Skin of body (tissue), 2 donors: ENCODE measurements around the gene GPR17. TPM values are rescaled to one million over a fixed set of nuclear protein-coding genes. Genes with fewer than 3 reads are reported as not detected.

Source experiments
- DNase-seq: peaks from one replicate; lab custom pipeline; 2025; lab: John Stamatoyannopoulos, UW
- total RNA-seq: library from RNA; depleted of rRNA; stranded (reverse); fragments of >200 nt; gene quantifications from one replicate; pipeline ENCODE4 v1.2.3, GENCODE V29; 2014

GPR17 gene
- total RNA-seq, 1 donor from 2014 or later = 0.79 TPM

DNA sequence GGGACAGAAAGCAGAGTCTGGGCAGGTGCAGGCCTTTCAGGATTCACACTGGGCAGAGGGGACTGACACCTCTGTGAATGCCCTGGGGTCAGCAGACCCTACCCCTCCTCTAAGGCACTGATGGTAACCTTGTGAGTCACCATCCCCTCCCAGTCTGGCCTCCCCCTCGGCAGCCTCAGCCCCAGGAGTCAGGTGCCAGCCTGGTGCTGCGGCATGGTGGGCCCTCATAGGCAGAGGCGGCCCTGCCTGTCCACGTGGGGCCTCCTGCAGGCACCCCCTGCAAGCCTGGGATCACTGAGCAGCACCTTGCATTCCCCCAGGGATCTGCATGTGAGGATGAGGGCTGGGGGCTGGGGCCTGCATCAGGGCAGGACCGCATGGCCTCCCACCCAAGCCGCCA, 4.8 kb upstream of the GPR17 start:
- DNase-seq = no peak

DNA sequence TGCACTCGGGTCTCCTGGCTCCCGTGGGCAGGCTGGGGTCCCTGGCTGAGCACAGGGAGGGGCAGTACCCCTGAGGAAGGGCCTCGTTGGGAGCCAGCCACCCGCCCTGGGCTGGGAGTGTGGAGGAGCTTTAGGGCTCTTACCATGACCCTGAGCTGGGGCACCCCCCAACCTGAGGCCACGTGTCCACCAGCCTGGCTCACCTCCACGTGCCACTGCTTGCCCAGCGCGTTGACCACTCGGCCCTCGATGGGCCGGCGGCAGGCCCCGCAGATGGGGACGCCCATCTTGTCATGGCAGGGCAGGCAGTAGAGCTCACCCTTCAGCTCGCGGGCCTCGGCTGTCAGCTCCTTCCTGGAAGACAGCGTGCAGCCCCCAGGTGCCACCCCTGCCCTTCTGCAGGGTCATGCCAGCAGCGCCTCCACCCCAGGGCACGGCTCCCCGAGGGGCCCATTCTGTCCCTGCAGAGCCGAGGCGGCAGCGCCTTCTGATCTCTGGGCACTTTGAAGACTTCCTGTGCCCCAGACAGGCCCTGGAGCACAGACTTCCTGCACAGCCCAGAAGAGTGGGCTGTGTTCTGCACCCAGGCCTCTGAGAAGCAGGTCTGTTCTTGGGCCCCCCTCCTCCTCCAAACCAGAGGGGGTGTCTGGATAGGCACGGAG, 4.0 kb upstream of the GPR17 start:
- no peak for DNase-seq

DNA sequence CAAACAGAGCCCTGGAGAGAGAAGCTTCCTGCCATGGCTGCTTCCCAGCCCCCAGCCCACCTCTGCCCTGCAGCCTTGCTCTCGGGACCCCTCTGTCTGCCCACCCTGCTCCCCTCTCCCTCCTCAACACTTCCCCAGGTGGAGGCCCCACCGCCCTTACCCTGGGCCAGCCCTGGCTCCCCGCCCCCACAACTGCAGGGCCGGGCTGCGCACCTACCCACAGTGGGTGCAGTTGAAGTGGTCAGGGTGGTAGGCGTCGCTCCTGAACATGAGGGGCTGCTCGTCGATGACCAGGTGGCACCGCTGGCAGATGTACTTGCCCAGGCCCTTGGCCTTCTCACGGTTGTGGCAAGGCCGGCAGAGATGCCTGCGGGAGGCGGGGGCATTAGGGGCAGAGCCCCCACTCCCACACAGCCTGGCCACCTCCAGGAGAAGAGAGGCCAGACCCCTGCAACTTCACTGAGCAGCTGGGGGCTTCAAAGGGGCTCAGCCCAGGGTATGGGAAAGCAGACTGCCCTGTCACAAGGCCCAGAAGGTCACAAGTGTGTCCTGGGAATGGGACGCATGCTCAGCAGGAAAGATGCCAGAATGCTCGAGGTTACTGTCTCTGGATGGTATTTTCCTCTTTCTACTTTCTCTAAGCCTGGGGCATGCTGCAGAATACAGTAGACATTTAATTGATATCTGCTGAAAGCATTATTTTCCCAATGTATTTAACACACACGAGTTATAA, 3.1 kb upstream of the GPR17 start:
- DNase-seq = no peak

DNA sequence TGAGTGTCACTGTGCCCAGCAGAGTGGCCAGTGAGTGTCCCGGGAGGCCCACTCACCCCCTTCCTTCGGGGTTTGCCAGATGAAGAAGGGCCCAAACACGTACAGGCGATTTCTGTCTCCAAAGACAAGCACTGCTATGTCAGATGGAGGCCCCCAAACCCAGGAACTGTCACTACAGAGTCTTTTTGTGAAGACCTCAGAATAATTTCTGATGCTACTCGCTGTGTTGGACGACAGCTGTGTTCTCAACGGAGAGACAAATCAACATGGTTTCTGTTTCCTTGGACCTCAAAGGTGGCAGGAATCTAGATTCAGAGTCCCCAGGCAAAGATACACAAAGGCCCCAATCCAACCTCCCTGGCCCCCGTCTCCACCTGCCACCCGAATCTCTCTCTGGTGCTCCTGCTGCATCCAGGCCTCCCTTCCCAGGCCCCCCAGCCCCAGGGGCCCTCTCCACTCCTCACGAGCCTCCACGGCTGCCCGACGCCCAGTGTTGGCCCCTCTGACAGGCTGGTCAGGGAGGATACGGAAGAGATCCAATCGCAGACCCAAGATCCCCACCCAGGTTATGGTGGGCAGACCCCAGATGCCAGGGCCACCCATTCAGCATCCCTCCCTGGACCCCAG, 2.4 kb upstream of the GPR17 start:
- no peak for DNase-seq

DNA sequence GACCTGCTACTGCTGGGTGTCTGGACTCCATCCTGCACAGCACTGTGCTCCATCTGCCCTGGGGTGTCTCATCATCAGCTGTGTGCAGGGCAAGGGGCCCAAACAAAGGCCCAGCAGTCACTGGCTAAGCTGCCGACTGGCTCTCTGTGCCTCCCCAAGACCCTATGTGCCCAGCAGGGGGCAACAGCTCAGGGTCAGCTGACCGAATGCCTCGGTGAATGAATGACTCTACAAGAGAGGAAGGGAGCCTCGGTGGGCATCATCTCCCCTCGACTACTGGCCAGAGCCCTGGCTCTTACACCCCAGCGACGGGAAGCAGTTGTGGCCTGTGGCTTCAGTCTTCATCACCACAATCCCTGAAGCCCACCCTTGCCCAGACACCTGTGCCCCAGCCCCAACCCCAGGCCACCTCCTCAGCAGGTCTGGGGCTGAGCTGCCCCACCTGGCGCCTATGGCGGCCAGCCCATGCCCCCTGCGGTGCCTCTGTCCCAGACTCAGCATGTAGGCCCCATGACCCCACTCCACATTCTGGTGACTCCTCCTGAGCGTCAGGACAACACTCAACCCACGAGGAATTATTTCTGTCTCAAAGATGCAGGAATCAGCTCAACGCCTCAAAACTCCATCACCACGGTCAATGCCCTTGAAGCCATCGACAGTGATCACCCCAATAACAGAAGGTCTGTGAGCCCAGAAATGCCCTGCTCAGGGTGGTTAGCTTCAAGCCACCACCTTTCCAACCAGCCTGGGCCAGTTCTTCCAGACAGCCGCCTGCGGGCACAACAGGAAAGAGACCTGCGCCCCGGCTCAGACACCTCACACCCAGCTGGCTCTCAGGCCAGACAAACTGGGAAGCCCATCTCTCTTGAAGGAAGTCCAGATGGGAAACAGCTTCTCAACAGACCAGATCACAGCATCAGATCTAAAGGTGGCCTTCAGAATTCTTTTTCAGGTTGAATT, 1.6 kb upstream of the GPR17 start:
- no peak for DNase-seq

DNA sequence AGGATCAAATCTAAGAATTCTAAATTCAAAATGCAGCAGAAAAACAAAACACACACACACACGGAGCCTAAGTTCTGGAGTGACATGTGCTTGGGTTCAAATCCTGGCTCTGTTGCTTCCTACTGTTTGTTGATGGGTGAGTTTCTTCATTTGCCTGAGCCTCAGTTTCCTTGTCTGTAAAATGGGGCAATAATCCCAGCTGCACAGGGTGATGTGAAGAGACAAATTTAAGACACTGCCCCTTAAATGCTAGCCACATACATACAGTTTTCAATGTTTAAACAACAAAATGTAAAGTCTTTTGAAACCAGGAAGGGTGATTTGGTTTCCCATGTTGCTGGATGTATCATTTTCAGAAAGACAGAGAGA, 943 bp upstream of the GPR17 start:
- no peak for DNase-seq

DNA sequence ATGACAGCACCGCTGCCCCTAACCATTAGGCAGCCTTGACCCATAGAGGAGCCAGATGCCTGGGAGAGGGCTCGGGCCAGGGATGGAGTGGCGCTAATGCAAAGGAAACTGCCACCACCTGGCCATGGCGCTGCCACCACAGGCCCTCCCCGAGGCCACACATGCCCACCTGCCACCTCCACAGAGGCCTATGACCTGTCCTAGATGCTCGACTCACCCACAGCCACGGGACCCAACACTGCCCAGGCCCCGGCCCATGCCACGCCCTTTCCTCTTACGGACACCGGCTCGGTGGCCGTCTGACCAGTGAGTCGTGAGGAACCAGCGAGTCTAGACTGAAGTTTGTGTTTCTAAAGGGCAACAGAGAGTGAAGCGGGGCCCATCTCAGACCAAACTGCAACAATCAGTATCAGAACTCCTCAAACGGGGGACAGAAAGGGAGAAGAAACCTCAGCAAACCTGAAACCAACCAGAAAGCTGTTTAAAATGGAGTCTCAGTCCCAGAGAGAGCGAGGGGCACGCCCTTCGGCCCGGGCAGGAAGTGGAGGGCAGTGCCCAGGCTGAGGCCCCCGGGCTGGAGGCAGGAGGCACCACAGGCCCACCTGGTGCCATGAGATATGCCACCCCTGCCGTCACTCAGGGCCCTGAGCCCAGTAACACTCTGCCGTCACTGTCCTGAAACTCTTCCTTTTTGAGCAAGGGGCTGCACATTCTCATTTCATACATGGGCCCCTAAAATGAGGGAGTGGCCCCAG, 711 bp downstream of the GPR17 start:
- no peak for DNase-seq

DNA sequence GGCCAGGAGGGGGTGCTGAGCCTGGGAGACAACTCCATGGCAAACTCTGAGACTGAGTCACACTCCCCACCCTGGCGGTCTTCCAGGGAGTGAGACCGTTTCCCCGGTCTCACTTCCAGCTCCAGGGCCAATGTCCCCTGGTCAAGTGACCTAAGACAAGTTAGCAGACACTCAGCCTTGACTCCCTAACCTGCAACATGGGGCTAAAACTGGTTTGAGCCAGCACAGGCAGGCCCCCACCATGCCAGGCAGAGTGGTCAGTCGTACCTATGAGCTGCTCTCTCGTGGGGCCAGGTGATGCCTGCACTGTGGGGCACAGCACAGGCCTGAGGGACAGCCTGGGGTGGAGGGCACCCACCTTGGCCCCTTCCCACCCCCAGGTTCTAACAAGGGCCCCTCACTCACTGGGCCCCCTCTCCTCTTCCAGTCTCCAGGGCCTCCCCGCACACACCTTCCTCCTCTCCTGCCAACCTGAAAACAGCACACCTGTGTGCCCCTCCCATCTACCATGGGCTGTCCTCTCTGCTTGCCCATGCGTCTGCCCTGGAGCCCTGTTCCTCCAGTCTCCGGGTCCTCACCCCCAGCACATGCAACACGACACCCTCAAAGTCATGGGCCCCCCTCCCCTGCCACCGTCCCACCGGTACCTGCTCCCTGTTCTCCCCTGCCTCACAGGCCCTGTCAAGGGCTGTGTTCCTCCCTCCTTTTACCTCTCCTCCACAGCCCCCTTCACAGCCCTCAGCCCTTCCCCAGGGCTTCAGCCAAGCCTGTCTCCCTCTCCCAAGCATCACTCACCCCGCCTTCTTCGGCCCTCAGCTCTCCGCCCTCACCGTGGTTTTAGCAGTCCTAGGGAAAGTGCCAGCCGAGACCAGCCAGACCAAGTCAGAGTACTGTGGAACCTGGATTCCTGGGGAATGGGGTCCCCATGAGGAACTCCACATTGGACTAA, 1.6 kb downstream of the GPR17 start:
- DNase-seq = no peak

DNA sequence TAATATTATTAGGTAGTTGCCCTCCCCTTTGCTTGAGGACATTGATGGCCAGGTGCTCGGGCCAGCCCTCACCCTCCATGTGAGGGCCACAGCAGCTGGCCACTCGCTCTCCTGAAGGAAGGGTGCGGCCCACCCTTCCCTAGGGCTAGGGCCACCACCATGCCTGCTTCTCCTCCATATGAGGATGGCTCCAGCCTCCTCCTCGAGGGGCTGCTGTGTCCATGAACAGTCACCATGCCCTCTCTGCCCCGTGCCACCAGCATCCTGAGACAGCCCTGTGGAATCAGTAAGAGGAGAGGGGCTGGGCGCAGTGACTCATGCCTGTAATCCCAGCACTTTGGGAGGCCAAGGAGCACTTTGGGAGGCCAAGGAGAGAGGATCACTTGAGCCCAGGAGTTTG, 2.4 kb downstream of the GPR17 start:
- DNase-seq = no peak

DNA sequence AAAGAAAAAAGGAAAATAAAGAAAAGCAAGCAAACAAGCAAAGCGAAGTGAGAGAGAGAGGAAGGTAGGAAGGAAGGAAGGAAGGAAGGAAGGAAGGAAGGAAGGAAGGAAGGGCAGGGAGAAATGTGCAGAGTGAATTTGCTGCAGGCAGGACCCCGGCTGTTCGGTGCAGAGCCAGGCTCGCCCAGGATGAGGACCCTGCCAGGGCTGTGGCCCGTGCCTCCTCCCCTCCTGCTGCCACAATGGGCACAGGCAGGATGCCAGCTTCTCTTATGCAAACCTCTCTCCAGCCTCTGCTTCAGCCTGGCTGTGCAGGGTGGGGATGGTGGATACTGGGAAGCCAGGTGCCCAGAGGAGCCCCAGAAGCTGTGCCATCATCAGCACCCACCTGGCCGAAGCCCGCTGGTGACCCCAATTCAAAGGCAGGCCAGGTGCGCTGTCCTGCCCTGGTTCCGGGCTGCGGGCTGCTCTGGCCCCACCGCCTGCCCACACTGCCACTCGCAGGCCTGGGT, 3.2 kb downstream of the GPR17 start:
- DNase-seq = no peak

DNA sequence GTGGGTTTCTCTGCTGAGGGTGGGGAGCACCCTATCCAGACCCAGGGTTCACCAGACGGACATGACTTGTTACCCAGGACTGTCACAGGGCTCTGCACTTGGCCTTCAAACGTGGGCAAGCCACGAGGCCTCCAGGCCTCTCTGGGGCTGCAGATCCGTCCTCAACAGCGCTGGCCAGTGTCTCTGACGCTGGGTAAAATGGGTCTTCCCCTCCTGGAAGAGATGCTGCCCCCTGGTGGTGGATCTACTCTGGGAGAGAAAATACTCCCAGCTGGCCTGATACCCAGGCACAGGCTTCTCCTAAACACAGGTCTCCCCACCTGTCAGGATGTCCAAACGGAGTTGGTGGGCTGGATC, 3.7 kb downstream of the GPR17 start:
- no peak for DNase-seq

DNA sequence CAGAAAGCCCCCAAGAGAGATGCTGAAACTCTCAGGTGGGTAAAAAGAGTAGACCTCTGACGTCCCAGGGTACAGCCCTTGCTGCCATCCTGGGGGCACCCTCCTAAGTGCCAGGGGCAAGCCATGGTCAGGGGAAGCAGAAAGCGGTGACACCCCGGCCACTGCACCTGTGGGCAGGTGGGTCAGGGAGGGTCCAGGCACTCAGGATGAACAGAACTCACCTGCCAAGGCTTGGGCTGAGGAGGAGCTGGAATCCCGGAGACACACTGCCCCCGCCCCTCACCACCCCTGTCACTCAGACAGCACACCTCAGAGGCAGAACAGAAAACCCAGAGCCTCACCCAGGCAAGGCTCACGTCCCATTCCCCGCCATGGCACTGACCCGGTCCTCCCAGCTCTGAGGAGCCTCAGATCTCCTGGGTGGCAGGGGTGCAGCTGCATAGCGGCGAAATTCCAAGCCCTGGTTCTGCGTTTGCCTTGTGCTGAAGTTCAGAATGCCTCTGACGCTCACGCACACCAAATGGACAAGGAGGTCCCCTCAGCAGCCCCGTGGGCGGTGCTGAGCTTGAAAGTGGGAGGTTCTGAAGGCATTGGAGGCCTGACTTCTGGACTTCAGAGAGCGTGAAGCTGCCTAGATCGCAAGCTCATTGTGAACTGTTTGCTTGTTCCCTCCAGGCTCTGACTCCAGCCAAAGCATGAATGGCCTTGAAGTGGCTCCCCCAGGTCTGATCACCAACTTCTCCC, 4.3 kb downstream of the GPR17 start:
- no peak for DNase-seq

DNA sequence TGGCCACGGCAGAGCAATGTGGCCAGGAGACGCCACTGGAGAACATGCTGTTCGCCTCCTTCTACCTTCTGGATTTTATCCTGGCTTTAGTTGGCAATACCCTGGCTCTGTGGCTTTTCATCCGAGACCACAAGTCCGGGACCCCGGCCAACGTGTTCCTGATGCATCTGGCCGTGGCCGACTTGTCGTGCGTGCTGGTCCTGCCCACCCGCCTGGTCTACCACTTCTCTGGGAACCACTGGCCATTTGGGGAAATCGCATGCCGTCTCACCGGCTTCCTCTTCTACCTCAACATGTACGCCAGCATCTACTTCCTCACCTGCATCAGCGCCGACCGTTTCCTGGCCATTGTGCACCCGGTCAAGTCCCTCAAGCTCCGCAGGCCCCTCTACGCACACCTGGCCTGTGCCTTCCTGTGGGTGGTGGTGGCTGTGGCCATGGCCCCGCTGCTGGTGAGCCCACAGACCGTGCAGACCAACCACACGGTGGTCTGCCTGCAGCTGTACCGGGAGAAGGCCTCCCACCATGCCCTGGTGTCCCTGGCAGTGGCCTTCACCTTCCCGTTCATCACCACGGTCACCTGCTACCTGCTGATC, 4.9 kb downstream of the GPR17 start:
- DNase-seq = no peak

DNA sequence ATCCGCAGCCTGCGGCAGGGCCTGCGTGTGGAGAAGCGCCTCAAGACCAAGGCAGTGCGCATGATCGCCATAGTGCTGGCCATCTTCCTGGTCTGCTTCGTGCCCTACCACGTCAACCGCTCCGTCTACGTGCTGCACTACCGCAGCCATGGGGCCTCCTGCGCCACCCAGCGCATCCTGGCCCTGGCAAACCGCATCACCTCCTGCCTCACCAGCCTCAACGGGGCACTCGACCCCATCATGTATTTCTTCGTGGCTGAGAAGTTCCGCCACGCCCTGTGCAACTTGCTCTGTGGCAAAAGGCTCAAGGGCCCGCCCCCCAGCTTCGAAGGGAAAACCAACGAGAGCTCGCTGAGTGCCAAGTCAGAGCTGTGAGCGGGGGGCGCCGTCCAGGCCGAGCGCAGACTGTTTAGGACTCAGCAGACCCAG, 5.4 kb downstream of the GPR17 start:
- no peak for DNase-seq

DNA sequence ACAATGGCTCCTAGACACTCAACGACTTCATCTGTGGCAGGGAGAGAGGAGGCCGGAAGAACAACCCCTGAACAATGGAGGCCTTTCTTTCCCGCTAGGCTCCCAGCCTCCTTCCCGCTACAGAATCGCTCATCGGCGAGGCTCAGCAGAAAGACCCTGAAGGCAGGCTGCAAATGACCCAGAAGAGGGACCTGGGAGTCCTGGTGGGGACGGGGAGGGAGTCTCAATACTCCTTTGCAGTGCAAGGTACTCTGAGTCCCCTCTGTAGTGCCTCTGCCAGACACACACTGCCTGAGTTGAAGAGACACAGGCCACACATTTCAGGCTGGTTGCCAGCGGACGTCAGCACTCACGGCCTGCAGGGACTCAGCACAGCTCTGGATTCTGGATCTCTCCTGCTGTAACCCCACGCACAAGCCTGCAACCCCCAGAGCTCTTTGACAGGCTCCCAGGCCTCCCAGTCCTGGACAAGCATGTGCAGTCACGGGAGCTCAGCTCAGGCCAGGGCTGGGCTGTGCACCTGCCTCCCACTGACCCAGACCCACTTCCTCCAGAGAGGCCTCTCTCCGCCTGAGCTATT, 6.1 kb downstream of the GPR17 start:
- DNase-seq = no peak

DNA sequence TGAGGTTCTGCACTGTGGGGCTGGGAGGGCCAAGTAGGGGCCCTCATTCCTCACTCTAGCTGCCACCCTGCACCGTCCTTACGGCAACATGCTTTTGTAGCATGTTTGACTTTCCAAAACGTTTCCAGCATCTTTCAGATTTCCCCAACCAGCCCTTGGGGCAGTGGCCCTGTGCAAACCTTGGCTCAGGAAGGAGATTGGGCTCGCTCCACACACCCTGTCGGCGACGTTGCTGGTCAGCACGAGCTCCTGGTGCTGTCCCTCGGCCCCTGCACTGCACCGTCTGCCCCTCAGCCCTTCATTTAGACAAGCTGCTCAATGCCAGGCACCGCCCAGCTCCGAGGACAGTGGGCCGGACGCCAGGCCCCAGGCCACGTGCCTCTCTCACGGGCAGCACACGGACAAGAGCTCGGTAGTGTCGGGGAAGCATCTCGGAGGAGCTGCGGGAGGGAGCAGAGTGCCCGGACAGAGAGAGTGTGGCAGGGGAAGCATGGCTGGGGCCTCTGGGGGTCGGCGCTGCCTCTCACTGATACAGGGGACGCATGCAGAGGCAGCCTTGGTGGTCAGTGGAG, 6.9 kb downstream of the GPR17 start:
- DNase-seq = no peak

DNA sequence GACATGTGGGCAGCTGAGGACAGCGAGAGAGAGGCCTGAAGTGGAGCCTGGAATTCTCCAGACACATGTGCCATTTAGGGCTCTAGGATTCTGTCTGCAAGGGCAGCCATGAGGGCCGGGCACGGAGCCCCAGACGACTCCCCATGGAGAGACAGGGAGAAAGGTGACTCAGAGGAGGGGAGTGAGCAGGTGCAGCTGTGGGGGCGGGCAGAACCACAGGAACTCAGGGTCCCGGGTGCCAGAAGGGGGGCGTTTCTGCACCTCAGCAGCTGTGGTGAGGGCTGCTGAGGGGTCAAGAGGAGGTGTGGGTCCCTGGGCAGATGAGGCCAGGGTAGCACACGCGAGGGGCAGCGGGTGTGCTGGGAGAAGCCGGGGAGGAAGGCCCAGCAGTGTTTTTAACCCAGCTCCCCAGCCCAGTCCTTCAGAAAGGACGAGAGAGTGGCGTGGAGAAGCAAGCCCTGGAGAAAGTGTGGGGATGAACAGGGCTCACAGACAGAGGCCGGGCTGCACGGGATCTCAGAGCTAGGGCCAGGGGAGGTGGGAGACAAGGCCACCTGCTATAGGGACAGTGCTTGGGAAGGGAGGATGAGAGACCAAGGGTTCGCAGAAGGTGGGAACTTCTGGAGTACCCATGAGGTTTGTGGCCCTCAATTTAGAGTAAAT, 7.6 kb downstream of the GPR17 start:
- DNase-seq = no peak
